GM21381 (cell line): Measurements from ENCODE around the gene DDI1.

Experiments used
- ATAC-seq: cut with Tn5 transposase; IDR thresholded peaks from one replicate; pipeline ENCODE4 v1.9.1; 2021; ENCODE audit warnings: mild to moderate bottlenecking, moderate library complexity; ENCODE audit not compliant: unreplicated experiment

DDI1 gene

DNA sequence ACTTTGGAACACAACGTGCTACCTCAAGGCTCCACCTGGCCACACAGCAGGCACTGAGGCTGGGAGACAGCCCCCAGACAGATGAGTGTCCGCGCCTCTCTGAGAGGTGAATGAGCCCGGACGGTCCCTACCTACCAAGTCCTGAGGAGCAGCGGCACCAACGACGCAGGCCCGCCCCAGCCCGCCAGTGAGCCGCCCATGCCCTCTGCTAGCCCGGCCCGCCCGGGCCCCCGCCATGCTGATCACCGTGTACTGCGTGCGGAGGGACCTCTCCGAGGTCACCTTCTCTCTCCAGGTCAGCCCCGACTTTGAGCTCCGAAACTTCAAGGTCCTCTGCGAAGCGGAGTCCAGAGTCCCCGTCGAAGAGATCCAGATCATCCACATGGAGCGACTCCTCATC, at the start of gene DDI1:
TSS of gene DDI1 (plus strand) at position 53 of the 400 bp plus-strand sequence. CDS start at position 236, 183 bp downstream.
- ATAC-seq, result no peak

DNA sequence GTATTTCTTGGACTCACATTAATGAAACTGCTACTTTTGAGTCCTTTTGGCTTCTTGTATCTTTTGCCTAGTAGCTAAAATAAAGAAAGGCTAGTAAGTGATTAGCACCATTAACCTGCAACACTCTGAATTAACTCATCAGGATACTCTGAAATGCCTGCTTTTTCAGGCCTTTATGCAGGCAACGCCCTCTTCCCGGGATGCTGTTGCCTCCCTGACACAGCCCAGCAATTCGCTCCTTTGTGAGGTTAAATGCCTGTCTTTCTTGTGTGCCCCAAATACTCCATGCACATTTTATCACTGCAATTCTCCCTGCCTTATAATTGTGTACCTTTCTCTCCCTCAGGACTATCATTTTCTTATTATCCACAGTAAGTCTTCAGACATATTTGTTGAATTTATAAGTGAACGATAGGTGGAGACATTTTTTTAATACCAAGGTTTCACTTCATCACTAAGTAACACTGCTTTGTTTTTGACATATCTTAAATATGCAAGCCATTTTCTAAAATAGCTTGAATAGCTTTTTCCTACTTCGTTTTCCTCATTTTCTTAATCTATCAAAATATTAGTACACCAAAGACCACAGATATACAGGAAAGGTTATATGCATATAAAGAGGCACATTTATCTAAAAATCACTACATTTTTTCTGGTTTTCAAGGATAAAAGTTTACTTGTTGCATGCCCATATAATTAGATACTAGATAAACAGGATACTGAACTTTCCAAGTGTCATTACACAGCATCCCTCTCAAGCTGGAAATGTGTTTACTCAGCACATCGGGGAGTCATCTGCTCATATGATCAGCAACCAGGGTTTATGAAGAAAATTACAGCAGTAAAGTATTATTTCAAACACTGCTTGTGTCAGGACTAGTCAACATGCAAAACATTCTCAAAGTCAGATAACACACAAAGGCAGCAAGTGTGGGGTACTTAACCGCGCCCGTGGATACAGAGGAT, 48.5 kb upstream of the DDI1 start:
- no peak for ATAC-seq

DNA sequence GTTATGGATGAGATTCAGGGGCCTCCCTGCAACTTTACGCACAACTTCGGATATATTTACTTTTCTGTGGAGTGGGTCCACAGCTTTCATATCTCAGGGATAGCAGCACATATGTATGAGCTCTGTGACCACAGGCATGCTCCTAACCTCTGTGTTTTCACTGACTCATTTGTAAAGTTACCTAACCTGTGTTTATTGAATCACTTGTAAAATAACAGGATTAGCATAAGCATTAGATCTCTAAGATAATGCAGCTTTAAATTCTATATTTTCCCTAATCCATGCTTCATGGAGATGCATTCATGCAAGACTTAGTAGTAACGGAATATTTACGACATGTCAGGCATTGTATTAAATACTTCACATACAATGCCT, 47.9 kb upstream of the DDI1 start:
- ATAC-seq, result no peak

DNA sequence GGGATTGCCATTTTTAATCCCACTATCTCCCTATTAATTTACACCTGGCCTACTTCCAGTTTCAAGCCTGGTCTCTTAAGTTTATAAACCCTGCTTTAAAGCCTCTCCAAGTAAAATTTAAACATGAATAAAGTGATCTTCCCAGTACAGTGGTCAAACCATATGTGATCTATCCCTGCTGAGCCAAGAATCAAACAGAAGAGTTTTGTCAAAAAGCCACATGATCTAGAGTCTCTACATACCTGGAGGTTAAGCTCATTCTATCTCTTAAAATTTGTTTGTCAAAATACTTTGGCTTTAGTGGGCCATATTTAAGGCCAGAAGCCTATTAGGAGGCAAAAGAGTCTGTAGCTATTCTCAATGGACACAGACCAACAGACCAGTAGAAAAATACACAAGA, 42.9 kb upstream of the DDI1 start:
- ATAC-seq, result no peak

DNA sequence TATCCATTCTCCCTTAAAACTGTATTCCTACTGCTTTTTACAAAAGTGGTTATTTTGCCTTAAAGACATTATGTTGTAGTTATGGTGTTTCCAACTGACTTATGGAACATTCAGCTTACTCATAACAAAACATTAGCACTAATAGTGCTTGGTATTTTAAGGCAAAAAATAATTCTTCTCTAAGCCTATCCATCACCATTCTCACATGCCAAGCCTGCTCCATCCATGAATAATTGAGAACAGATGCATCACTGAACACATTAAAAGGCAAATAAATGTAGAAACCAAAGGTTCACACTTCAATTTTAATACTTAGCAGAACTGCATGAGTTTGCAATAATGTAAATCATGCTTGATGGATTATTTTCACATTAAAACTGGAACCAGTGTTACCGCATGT, 42.3 kb upstream of the DDI1 start:
- ATAC-seq, result no peak

DNA sequence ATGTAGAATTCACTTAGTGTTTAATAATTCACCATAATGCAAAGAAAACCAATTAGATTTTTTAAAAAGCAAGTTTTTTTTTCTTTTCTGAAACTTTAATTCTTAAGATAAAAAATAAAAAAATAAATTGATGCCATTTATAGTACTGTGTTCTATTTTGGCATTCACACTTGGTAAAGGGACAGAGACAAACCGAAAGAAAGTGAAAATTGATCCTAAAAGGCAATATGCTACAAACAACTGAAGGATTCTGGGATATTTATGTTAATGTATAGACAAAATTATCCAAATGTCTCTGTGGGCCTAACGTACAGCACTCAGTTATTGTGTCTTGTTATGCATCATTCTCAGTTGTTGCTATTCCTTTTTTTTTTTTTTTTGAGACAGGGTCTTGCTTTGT, 41.9 kb upstream of the DDI1 start:
- no peak for ATAC-seq

DNA sequence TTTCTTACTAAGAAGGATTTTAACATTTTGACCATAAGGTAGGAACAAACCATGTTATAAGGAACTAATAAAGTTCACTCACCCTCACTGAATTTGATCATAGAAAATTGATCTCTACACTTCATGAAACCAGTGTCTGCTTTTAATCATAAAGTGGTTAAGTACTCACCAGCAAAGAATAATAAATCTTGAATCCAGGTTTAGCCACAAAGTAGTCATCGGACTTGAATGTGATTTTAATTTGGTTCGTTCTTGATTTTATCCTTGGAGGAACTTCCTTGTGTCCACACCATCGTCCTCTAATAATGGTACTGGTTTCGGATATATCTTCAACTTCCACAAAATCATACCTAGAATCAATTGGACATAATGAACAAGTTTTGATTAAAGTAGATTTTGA, 40.5 kb upstream of the DDI1 start:
- no peak for ATAC-seq

DNA sequence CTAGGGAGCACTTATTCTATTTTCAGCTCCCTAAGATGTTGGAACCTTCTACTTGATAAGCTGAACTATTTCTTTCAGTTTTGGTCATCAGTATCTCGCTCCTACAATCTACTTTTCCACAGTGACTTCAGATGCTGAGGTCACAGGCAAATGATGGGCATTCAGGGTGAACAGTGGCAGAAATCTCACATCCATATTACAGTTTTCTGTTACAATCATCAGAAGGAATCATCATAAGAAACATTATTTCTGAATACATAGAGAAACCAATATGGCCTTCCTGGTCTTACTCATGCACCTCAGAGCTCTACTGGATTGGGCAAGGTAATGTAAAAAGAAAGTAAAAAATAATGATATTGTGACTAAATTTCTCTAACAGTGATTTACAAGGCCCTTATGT, 39.4 kb upstream of the DDI1 start:
- no peak for ATAC-seq

DNA sequence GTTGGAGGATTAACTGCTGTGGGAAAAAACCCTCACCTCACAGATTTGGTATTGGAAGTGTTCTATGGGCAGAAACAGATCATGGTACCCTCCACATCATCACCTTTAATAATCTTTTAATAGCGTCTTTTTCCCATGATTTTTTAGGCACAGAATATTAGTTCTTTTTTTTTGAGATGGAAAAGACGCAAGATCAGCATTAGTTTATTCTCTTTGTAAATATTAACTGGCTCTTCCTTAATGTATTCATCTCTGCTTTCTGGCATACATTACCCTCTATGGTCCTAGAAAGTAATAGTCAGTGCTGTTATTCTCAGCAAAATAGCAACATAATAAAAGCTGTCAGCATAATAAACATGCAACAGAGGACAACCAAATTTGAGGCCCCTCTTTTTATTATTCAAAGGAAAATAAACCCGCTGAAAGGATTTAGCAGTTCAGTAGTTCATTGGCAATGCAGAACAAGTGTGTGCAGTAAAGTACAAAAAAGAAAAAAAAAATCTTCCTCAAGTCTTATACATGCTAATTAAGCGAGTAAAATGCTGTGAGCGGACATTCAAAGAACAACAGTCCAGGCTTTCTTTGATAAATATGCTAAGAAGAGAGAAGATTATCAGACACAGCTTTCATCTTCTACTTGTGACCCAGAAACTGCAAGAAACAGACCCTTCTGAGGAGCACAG, 37.5 kb upstream of the DDI1 start:
- ATAC-seq, result no peak

DNA sequence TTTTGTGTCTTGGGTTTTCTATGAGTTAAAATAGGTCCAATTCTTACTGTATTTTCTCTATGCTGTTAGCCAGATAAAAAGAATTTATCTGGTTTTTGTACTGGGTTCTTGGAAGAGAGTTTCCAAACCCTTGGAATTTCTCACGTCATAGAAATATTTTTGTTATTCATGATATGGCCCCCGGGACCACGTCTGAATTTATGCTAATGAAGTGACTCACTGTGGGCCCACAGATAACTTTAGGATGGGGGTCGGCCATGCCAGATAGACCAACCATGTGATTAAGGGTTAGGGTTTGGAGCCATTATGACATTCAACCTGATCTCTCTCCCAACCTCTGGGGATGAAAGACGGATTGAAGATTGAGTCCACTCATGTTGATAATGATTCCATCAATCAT, 35.6 kb upstream of the DDI1 start:
- no peak for ATAC-seq

DNA sequence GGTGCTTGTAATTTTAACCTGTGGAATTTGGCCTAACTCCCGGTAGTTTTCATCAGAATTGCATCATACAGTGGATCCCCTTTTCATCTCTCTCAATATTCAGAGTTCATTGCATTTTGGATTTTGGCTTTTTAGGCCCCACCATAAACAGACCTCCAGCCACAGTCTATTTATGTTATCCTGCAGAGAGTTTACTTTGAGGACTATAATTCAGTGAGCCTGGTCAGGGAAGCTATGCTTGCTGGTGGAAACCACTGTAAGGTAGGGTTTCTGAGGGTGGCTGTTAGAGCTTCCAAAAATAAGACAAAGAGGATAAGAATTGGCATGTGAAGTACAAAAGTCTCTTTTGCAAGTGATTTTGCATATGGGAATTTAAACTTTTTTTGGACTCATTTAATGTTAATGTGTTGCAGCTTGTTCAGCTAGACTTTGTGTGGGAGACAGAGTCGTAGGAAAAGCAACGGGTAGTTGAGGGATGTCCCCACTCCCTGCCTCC, 34.8 kb upstream of the DDI1 start:
- no peak for ATAC-seq

DNA sequence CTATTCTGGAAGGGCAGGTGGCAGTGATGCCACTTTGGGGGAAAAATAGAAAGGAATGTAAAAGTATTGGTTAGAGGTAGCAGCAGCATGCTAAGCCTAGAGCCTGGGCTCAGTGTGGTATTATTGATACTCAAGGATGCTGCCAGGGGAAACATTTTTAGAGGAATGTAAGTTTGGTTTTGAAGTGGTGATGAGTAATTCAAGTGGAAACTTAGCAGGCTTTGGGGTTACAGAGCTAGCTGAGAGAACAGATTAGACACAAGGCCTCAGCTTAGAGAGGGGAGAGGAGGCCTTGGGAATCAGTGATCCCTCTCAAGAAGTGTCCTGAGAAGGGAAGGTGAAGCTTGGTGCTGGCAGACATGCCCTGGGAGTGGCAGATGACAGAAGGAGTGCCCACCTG, 32.9 kb upstream of the DDI1 start:
- no peak for ATAC-seq

DNA sequence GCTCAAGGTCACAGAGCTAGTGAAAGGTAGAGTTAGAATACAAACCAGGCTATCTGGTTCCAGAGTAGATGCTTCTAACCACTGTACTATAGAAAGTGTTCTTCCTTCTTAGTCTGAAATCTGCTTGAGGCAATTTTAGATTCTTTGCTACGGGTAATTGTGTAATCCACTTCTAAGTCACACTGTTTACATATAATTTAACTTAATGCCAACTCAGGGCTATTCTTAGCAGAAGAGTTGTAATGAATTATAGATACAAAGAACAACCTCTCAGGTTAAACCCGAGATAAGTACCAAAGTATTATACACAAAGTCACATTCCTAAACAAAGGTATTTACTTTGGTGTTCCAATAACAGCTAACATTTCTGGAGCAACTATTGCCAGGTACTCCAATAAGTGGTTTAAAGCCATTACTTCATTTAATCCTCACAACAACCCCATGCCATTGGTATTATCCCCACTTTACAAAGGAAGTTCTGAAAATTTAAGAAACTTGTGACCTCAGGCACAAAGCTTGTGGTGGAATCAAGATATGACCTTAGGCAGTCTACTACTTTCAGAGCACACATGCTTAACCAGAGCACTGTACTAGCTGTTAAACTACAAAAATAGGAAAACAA, 31.1 kb upstream of the DDI1 start:
- ATAC-seq, result no peak

DNA sequence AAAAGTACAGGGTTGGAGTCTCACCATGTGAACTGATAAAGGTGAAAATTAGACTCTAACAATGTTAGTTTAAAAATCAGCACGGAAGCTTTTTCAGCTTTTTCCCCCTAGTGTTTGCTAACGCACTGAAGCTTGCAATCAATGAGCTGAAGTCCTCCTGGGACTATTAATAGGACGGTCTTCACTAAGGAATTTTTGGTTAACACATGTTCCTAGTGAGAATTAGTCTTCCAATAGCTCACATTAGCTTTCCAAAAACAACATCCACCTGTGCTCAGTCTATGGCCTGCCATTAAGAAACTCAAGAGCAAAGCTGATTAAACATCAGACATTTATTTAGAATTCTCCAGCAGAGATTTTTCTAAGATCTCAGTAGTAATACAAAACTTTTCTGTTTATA, 26.7 kb upstream of the DDI1 start:
- no peak for ATAC-seq

DNA sequence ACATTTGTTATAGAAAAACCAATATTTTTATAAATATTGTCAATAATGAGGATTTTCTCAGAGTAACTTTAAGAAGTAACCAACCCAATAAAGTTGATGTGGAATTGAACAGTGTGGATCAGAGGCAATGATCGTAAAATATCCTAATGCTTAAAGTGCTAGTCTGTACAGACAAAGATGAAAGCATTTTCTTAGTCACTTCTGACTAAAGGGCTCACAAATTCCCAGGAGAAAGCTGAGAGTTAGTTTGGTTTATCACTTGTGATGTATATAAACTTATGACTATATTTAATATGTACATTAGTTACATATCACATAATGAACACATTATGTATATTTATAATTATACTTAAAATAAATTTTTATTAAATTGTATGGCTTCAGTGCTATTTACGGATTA, 25.4 kb upstream of the DDI1 start:
- ATAC-seq, result no peak

DNA sequence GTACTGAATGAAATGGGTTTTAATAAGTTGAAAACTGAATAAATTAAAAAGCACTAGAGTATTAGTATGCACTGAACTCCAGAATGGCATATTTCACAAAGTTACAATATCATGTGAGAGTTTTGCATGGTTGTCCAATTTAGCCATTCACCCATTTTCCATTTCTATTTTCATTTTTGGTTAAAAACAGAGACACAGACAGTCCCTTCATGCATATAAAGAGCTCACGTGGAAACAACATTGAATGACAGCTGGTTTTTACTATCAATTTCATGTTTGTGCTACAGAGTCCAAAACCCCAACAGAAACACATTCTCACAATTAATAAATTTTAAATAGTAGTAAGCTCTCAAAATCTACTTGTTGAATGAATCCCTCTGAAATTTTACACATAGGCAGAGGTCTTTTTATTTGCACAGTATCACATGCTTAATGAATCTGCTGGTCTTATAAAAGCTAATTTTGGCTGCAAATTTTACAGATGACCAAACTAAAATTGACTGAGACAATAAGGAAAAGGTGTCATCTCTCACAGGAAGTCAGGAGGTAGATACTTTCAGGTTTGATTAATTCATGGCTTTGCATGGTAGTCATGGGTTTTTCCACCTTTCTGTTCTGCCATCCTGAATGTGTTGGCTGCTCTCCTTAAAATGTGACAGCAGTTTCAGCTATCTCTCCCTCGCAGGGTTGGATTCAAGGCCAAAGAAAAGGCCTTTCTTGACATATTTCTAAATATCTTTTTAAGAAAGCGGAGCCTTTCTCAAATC, 20.6 kb upstream of the DDI1 start:
- peak; percentile 85 for ATAC-seq

DNA sequence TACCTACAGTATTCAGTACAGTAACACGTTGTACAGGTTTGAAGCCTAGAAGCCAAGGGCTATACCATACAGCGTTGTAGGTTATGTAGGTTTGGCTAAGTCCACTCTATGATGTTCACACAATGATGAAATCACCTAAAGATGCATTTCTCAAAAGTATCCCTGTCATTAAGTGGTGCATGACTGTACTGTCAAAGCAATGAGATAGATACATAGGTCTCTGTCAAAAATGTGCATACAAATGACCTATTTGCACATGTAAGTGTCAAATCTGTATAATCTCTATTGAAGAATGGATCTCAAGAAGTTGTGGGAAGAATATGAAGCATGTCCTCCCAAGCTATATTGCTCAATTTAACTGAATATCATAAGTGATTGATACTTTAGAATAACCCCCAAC, 11.9 kb upstream of the DDI1 start:
- ATAC-seq, result no peak

DNA sequence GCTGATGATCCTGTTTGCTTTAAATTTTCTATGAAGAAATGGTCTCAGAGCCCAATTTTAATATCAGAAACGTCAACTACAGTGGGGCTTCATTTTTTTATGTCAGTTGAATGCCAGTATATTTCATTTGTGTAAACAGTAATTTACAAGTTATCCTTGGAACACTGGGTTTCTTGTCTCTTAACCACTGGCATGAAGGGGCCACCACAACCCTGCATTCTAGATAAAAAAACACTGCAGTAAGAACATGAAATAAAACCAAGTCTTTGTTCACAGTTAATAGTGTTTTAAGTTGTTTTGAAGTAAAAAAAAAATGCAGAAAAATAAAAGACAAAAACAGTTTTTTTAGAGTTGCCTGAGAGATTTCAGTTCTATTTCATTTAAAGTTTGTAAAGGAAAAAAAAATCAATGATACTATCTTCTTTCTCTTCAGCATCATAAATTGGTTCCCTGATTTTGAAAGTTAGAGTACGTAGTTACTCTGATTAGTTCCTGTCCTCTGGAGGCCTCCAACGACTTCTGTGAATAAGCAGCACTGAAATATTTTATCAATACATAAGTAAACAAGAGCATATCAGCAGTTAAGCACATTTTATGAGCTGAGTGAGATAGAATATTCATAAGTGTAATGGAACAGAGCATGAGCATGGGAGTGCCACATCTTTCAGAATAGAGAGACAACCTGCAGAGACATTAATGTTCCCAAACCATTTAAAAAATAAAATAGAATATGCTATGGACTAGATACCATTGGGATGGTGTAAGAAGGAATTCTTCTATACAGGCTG, 7.8 kb upstream of the DDI1 start:
- ATAC-seq, result no peak

DNA sequence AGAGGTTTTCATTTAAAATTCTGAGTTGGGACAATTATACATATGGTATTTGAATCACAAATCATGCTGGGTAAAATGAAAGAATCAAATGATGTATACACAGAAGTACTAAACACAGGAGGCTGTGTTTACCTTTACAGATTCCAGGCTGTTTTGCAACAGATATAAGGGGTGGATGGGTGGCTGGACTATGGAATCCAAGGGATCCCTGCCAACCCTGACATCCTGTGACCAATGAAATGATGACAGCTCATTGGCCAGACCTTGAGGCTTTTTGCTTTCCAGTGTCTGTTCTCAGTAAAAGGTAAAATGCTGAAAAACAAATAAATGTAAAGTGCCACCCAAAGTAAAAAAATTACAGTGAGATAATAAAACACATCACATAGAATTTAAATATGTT, 3.3 kb upstream of the DDI1 start:
- ATAC-seq, result no peak

DNA sequence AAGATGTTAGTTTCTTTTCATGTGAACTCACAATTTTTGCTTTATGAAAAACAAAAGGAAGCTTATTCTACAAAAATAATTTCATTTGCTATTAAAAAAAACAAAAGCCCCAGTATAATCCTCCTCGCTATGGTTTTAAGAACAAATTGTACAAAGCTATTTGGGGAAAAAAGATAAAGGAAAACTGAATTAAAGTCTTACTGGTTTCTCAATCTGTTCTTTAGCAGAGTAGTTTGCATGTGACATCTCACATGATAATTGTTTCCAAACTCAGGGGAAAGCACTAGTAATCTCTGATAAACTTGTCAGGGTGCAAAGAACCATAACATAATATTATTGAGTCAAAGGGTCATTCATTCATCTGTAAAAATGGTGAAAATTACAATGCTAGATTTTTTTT, 2.9 kb upstream of the DDI1 start:
- ATAC-seq, result no peak
